Calu3 (cell line): ENCODE measurements around the gene TLK2. TPM values are rescaled to one million over a fixed set of nuclear protein-coding genes. Genes with fewer than 3 reads are reported as not detected.

ENCODE experiments used
- BruUV-seq: library from RNA; stranded (reverse); fragments of 400-500 nt; replicated peaks from 2 replicates; lab custom pipeline; 2021; lab: Mats Ljungman, UMichigan
- CTCF ChIA-PET: fragments of 300-600 bp; sonication (Branson Sonifier 250); formaldehyde crosslinking; loops from one replicate; lab custom pipeline; 2022; ENCODE audit warnings: antibody characterized with exemption; lab: Charles Lee
- DNase-seq: peaks from one replicate; pipeline ENCODE4 v3.0.0; 2022
- H3K27ac Mint-ChIP-seq: one replicate; pipeline ENCODE4 v1.8.0; 2022; ENCODE audit warnings: mixed read lengths; ENCODE audit not compliant: unreplicated experiment
- H3K27me3 Mint-ChIP-seq: one replicate; pipeline ENCODE4 v1.8.0; 2022; ENCODE audit warnings: mixed read lengths; ENCODE audit not compliant: unreplicated experiment
- H3K36me3 Mint-ChIP-seq: one replicate; pipeline ENCODE4 v1.8.0; 2022; ENCODE audit warnings: mild to moderate bottlenecking, moderate library complexity, mixed read lengths; ENCODE audit not compliant: insufficient read depth, unreplicated experiment
- H3K4me1 Mint-ChIP-seq: one replicate; pipeline ENCODE4 v1.8.0; 2022; ENCODE audit warnings: mild to moderate bottlenecking, low read depth, mixed read lengths; ENCODE audit not compliant: unreplicated experiment
- H3K4me3 Mint-ChIP-seq: one replicate; pipeline ENCODE4 v1.8.0; 2022; ENCODE audit warnings: mild to moderate bottlenecking, low read depth, moderate library complexity, mixed read lengths; ENCODE audit not compliant: unreplicated experiment
- H3K9me3 Mint-ChIP-seq: one replicate; pipeline ENCODE4 v1.8.0; 2022; ENCODE audit warnings: low read depth, mixed read lengths; ENCODE audit not compliant: unreplicated experiment
- intact Hi-C: fragments of 100-400 bp; cut with micrococcal nuclease; formaldehyde crosslinking; loops from one replicate; pipeline ENCODE4 v1.10.0; 2022; ENCODE audit not compliant: unreplicated experiment
- total RNA-seq: library from RNA; stranded (reverse); gene quantifications from 2 replicates; pipeline ENCODE4 v1.2.3, GENCODE V29; 2022
- TF ChIP-seq, protein P1 (sequence below): fragments of 200-600 bp; IDR thresholded peaks from one replicate; pipeline ENCODE4 v1.8.0; 2022; ENCODE audit warnings: antibody characterized with exemption; ENCODE audit not compliant: unreplicated experiment

The TLK2 gene
- total RNA-seq, 1 experiment from 2014 or later: 26.3 TPM

DNA sequence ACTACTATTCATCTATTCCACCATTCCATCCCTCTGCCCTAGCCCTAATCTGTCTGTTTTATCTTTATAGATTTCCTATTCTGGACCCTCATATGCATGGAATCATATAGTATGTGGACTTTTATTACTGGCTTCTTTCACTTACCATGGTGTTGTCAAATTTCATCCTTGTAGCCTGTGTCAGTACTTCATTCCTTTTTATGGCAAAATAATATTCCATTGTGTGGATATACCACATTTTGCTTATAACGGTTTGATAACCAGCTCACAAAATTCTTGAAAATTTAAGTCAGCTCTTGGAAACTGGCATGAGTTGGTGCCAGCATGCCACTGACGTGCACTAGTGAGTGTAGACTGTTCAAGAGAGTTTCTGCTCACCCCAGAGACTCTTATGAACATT is 118.5 kb downstream of the TLK2 start:
- no TSS peak for BruUV-seq
- intact Hi-C loops: no loop called here
- Mint-ChIP-seq H3K27me3 (no peaks in the 10 kb centered on the region), H3K4me3 (no peak overlapping the region), H3K9me3 (no peaks in the 10 kb centered on the region), H3K4me1 (no peaks in the 10 kb centered on the region), H3K36me3 (peaks cover 4% of the 10 kb centered on the region), H3K27ac (no peak overlapping the region)
- TF ChIP-seq, protein P1, sequence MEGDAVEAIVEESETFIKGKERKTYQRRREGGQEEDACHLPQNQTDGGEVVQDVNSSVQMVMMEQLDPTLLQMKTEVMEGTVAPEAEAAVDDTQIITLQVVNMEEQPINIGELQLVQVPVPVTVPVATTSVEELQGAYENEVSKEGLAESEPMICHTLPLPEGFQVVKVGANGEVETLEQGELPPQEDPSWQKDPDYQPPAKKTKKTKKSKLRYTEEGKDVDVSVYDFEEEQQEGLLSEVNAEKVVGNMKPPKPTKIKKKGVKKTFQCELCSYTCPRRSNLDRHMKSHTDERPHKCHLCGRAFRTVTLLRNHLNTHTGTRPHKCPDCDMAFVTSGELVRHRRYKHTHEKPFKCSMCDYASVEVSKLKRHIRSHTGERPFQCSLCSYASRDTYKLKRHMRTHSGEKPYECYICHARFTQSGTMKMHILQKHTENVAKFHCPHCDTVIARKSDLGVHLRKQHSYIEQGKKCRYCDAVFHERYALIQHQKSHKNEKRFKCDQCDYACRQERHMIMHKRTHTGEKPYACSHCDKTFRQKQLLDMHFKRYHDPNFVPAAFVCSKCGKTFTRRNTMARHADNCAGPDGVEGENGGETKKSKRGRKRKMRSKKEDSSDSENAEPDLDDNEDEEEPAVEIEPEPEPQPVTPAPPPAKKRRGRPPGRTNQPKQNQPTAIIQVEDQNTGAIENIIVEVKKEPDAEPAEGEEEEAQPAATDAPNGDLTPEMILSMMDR: no peak
- CTCF ChIA-PET: no interaction called here
- DNase-seq: no peak

DNA sequence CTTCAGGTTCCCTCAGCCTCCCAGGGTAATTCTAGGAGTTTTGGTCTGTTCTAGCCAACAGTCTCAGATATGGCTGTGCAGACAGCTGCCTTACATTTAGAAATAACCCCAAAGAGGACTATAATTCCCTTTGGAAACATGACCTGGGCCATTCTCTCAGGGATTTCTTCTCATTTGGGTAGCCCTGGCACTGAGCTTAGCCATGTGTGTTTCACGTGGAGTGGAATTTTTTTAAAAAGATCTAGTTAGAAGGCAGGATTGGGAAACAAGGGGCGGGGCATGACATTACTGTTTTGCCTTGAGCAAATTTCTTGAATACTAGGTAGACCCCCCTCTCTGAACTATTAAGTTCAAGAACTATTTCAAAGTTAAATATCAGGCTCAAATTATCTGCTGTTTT is 119.3 kb downstream of the TLK2 start:
- CTCF ChIA-PET: no interaction called here
- intact Hi-C loops: no loop called here

GRCh38 chr17:62599964-62600657 is 121.5 kb downstream of the TLK2 start:
- no peak for DNase-seq
- CTCF ChIA-PET: no interaction called here
- no TSS peak for BruUV-seq
- Mint-ChIP-seq H3K36me3 (peaks cover 4% of the 10 kb centered on the region), H3K27me3 (no peaks in the 10 kb centered on the region), H3K9me3 (no peaks in the 10 kb centered on the region), H3K4me3 (no peak overlapping the region), H3K4me1 (no peaks in the 10 kb centered on the region), H3K27ac (no peak overlapping the region)
- intact Hi-C loops: no loop called here
- TF ChIP-seq, protein P1: no peak

More for the DNA sequence above, 119.3 kb downstream of the TLK2 start:
- H3K36me3 Mint-ChIP-seq: peaks cover 4% of the 10 kb centered on the region
- no peaks in the 10 kb centered on the region for H3K4me1 Mint-ChIP-seq
- TF ChIP-seq, protein P1: no peak
- H3K27me3 Mint-ChIP-seq: no peaks in the 10 kb centered on the region
- BruUV-seq: no TSS peak
- no peak overlapping the region for H3K27ac Mint-ChIP-seq
- no peaks in the 10 kb centered on the region for H3K9me3 Mint-ChIP-seq
- no peak for DNase-seq
- H3K4me3 Mint-ChIP-seq: no peak overlapping the region

- Mint-ChIP-seq H3K27ac (no peak overlapping the region), H3K27me3 (no peaks in the 10 kb centered on the region), H3K4me1 (no peaks in the 10 kb centered on the region), H3K36me3 (no peaks in the 10 kb centered on the region), H3K9me3 (no peaks in the 10 kb centered on the region), H3K4me3 (no peak overlapping the region)
- CTCF ChIA-PET: no interaction called here
- intact Hi-C loops: no loop called here
- BruUV-seq: no TSS peak
- TF ChIP-seq, protein P1: no peak
- DNase-seq: no peak
Observed at GRCh38 chr17:62600805-62601204, 122.2 kb downstream of the TLK2 start.
